ENCODE results near the gene LYVE1.

LYVE1 gene

DNA sequence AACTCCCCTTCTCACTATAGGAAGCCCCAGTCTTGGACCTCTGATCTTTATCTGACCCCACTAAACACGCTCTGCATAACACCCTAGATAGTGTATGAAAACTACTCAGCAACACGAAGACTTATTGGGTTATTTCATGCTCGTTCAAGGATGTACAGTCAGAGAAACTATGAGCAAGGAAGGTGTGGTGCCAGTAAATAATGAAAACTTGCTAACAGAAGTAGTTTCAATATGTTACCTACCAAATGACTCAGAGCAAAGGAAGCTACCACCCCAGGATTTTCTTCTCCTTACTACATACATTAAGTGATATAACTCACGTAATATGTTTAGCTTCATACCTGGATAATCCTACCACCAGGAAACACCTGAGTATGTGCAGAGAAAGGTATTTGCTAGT lies 25.9 kb upstream of the LYVE1 start:
- no peak for DNase-seq

DNA sequence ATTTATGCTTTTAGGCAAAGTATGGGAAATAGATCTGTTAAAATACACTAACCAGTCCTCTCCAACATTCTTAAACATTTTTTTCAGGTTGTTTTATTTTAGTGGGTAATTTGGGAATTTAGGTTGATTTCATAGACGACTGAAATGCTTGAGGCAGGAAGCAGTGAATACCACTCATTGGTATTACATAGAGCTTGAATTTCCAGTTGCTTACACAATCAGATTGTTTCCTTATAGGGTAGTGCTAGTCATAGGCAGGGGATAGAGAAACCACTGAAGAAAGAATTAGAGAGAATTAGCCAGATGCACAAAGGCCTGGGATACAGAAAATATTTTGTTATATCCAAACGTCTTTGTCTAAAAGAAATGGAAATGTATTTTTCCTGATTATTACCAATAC lies 23.9 kb upstream of the LYVE1 start:
- no peak for DNase-seq

DNA sequence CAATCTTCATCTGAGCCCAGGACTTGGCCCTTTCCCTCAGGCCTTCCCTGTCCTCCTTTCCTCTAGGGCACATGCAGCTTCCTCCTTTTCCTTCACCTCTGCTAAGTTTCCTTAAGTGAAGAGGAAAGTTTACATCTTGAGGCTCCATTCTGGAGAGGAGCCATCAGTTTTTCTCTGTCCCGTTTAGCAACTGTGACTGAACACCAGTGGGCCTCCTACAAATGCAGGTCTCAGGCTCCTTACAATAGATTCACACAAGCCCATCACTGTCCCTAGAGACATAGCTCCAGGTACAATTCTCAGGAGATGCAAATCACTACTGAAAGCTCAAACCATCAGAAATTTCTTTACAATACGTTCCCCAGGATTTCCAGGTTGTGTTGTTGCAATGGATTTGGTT lies 23.3 kb upstream of the LYVE1 start:
- DNase-seq, result no peak

DNA sequence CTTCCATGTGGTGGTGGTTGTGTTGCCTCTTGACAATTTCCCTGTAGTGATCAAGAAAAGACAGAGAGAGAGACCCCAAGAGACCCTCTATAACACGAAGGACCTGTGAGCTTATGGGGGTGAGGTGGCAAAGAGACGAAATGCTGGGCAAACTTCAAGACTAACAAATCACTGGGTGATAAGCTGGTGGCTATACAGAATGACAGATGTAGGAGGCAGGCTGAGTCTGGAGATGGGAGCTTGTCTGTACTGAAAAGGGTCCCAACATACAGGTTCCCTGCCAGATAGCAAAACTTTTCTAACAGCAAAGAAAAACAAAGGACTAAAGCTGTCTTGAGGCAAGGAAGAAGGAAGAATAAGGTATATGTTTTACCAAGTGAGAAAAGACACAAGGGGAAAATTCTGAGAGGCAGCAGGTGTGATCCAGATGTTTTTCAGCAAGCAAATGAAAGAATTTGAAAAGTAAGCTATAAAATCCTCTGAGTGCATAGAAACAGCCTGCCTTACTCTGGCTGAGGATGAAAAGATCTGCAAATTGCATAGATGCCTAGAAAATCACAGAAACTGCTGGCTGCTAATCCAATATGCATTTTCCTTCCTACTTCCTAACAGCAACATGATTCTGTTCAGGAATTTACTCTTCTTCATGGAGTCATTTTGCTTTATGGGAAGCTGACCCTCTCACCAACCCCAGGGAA lies 21.9 kb upstream of the LYVE1 start:
- DNase-seq, result no peak

DNA sequence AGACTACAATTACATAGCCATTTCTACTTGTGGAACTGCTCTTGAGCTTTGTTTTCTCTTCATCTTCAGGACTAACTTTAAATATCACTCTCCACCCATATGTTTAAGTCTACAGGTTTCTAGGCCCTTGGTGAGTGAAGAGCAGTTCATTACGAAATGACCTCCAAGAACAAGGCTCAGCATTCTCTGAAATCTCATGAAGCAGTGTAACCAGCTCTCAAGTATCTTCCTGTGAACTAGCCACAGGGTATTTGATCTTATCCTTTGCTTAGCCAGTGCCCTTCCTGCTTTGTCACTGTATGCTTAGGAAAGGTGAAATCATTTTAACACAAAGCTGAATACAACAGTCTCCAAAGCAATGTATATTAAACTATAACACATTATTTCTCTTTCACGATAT lies 20.4 kb upstream of the LYVE1 start:
- DNase-seq, result no peak

DNA sequence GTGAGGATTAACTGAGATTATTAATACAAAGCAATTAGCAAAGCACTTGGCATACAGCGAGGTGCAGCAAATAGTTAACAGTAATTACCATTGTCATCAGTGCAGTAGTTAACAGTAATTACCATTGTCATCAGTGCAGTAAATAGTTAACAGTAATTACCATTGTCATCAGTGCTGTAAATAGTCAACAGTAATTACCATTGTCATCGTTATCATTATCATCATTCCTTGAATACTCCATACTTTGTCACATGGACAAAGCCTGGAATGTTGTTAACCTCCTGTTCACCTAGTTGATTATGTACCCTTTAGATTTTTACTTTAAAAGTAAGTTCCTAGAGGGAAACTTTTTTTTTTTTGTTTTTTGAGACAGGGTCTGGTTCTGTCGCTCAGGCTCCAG lies 19.5 kb upstream of the LYVE1 start:
- DNase-seq, result no peak

DNA sequence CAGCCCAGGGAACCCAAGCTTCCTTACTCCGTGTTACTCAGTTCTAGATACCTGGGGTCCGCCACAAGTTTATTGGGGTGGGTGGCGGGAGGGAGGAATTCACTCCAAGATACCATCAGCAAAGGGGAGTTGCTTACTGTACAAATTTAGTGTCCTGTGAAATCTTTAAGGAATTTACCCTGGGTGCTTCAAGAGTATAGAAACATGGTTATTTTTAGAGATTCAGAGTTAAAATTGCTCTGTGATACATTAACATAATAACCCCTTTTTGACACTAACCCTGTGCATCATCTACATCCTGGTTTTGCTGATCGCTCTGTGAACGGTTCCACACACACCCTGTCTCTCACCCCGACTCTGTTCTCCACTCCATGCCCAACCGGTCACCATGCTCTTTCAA lies 18.9 kb upstream of the LYVE1 start:
- no peak for DNase-seq

DNA sequence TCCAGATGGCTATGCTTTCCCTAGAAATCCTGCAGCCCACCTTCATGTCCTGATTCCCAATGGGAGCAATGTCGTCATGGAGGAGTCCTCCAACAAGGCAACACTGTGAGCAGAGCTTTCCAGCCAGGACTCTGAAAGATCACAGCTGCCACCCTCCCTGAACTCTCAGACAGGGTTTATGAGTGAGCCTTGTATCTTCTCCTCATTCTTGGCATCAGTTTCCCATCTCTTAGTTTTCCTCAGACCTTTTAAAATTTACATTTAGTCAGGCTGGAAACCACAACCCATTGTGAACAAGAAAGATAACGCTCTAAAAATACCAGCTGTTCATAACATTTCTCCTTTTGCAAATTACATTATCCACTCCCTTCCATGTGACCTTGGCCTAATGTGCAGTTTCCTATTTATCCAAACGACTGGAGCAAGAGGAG lies 15.6 kb upstream of the LYVE1 start:
- DNase-seq, result no peak

DNA sequence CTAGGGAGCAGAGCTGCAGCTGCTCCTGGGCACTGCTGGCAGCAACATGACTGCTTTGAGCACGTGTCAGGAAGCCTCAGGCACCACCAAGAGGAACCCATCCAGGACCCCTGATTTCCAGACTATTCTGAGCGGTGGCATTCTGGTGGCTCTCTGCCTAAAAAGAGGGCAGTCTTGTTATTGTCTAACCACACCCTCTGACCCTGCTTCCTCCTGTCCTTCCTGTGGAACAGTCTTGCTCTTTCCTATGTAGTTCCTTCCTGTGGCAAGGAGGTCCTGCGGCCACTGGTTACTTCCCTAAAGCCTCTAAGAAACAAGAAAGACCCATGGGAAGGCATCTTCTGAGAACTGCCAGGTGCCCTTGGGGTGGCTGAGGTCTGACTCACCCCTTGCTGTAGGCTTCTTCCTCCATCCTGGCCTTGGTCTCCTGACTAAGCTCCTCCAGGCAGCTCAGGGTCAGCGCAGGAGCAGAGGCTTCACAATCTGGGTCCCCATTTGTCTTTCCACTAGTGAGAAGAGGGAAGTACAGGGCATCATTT lies 13.1 kb upstream of the LYVE1 start:
- DNase-seq, result peak in 9 of 56 donors; percentile 10 to 37 (median 21)

DNA sequence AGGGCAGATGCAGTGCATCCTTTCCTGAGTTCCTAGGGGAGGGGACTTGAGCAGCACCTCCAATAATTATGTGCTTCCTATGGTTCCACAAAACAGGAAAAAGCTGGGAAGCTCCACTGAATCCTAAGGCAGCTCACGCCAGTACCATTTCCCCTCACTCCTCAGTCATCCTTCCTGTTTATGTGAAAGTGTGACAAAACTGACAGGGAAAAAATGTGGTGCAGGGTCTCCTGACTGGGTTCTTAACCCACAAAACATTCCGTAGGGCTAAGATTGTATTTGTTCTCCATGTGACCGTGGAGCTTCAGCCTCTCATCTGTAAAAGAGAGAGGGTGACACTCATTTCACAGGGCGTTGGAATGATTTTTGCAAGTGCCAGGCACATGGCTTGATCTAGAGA lies 12.2 kb upstream of the LYVE1 start:
- no peak for DNase-seq

DNA sequence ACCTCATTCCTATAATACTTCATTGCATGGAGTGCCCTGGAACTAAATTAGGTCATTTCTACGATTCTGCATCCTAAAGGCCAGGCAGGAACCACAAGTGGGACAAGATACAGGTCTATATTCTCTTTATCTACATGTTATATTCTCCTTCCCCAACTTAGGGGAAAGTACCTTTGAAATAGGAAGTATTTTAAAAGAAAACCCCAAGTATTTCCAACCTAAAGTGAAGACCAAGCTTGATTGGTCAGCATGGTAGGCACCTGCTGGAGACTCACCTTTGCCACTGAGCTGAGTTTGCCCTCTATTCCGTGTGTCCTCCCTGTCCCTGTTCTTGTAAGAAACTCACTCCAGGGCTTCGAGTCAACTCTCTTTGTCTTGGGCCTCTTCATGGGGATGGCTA lies 11.2 kb upstream of the LYVE1 start:
- no peak for DNase-seq

DNA sequence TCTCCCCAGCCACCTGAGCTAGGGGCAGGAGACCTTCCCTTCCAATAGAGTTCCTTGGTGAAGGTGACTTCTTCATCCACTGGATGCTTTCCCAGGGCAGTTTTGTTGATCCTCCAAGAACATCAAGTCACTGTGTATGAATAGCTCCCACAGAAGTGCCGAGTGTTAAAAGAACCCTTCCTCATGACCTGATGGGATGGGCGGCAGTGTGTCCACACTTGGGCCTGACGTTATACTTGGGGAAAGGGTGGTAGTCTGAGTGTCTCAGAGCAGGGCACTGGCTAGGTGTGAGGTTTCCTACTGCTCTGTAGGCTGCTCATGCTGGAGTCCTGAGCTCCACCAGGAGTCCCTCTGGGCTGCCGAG lies 7.6 kb upstream of the LYVE1 start:
- no peak for DNase-seq

DNA sequence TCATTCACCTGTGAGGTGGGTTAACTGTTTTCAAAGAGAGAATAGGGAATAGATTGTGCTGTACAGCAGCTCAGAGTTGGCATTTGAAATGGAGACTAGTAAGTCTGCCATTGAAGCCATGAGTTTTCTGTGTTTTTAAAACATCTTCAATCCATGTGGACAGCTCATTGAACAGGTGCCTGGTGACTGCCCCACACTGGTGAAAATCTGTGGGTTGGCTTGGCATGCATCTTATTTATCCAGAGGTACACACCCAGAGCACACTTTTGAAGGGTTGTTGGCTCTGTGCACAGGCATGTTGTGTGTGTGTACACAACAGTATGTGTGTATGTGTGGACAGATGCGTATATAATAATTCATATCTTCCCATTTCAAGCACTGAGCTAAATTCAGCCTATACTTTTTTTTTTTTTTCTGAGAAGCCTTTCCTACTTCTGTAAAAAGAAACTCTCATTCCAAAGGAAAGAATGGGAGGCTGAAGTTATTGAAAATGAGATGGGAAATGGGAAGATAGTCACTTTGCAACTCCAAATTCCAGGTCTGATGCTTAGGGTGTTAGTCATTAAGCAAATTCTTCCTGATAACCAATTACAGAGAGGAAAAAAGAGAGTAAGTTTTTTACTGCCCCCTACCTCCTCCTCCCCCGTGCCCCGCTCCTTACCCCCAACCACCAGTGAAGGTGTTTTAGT lies 7.0 kb upstream of the LYVE1 start:
- DNase-seq, result no peak

DNA sequence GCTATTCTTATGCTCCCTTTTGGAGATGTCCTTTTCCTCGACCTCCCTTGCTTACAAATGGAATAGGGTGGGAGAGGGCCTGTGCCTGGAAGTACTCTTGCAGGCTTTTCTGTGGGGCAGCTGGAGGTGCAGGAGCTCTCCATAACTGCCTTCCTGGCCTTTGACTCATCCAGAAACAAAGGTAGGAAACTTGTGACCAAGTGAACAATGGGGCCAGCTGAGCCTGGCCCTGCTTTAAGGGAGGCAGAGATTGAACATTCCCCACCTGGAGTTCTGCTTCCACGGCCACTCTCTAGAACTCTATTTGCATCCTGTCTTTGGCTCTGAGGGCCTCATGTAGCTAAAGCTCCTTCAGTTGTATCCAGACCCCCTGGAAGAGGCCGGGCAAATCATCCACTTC lies 5.1 kb upstream of the LYVE1 start:
- DNase-seq, result no peak

DNA sequence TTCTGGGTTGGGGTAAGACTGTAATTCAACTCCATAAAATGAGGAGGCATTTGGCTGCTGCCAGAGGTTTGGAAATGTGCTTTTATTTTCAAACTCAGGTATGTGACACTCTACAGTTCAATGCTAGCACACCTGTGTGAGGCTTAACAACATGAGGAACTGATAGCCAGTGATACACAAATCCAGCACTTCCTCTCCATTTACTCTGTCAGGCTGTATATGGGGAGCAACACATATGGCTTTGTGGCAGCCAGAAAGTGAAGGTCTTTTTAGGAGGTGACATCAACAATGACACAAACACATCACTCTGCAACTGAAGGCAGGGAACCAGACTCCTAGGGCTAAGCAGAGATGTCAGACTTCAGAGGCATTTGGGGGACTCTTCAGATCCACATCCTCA lies 4.6 kb upstream of the LYVE1 start:
- no peak for DNase-seq

DNA sequence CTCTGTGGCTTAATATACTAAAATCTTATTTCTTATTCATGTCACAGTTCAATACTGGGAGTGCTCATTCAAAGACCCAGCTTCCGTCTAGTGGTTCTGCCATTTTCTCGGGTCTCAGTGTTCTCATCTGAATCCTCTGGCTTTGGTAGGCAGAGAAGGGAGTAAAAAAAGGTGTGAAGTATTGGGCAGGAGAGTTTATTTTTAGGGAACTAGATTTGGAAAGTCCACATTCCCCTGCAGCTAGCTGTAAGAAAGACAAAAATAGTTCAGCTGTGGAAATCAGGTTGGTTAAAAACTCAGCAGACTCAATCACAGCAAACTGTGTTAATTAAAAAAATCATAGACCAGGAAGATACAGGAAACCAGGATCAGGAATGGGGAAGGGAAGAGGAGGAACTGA lies 4.1 kb upstream of the LYVE1 start:
- DNase-seq, result no peak

DNA sequence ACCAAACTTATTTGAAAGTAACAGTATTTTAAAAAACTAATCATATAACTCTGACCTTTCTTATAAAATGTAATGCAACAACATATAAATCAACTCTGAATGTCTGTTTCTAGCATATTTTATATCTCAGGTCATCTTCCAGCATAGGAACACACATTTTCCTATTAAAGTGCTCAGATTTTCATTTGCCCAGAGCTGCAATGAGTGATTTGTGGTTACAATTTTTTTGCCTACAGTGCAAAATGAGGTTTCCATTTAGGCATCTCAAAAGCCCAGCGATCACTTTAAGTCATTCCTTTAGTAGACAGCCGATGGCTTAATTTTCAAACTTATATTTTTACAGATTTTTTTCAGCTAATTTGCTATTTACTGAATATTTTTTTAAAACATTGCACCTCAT lies 1.0 kb downstream of the LYVE1 start:
- DNase-seq, result no peak

DNA sequence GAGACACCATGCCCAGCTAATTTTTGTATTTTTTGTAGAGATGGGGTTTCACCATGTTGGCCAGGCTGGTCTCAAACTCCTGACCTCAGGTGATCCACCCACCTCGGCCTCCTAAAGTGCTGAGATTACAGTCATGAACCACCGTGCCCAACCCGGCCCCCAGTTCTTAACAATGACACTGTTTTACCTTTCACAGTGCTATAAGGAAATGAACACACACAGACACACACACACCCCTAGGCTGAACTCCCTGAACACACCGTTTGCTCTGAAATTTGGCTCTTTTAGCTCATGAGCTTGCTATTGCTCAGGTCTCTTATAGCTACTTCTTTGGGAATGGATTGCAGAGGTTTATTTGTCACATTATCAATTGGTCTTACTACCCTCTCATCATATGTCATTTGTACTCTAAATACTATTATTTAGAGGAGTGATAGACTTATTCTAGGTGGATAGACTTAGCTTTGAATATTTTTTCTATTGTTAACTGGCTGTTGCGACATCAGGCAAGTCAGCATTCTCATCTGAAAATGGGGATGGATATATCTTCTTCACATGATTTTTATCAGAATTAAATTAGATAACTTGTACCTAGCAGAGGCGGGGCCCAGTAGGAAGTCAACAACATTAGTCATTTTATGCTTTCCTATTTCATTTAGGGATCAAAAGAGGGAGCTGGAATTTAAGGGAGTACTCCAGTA lies 2.1 kb downstream of the LYVE1 start:
- no peak for DNase-seq

DNA sequence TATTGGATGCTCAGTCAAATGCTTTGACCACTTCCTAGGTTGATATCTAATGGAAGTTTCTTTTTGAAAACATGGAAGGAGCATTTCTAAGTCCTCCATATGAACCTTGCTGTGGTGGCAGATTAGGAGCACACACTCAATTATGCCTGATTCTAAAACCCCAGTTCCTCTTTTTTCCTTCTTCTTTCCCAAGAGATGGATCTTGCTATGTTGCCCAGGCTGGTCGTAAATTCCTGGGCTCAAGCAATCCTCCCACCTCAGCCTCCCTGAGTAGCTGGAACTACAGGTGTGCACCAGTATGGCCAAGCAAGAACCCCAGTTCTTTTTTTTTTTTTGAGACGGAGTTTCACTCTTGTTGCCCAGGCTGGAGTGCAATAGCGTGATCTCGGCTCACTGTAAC lies 3.0 kb downstream of the LYVE1 start:
- DNase-seq, result no peak

DNA sequence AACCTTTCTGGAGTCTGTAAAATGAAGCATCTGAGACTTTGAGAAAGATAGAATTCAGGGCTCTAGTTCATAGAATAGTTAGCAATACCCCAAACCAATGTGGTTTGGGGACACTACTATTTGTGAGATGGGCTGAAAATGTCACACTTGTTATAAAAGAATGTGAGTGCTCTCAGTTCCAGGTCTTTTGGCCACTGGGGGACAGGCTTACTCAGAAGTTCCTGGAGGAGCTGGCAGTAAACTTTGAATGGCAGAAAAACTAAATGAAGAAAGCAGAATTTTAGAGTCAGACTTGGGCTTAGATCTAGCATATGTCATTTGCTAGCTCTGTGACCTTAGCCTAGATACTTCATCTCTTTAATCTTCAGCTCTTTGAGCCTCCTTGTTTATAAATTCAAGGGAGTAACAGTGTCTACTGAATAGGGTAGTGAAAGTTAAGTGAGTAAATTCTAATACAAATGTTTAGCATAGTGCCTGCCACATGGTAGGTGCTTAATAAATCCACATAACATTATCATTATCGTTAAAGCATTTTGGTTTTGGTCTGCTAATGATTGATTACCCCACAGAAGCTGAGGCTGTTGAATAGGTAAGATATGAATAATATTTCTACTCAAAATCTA lies 3.7 kb downstream of the LYVE1 start:
- DNase-seq, result peak in 1 of 56 donors; percentile 2

DNA sequence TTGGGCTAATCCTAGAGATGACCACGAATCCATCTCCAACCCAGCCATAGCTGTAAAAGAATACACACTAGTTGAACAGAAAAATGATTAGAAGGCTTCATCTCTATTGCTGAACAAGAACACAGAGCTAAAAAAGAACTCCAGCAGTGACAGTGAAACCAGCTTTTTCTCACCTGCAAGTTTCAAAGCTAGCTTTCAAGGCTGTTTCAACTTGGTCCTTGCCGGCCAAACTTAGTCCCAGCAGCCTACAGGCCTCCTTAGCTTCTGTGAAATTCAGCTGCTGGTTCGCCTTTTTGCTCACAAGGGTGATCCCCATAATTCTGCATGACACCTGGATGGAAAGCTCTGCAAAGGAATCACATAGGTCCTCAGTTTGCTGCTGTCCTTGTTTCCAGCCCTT lies 4.4 kb downstream of the LYVE1 start:
- no peak for DNase-seq

DNA sequence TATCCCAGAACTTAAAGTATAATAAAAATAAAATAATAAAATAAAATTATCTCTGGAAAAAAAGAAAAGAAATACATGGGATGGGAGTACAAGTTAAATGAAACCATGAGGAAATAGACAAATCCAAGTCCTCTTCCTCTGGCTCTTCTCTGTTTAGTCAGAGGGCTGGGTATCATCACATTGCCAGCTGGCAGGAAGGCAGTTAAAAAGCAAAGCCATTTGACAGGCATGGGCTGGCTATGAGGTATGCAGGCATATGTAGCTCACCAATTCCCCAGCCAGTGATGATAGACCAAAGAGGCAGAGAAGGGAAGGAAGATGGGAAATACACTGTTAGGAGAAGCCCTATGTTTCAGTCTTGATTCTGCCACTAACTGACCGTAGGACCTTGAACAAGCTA lies 6.5 kb downstream of the LYVE1 start:
- DNase-seq, result no peak
